ENCODE data around the gene NGDN.
A peak's percentile ranks its signal among the peaks of the same experiment; 100 is the strongest.

NGDN gene

DNA sequence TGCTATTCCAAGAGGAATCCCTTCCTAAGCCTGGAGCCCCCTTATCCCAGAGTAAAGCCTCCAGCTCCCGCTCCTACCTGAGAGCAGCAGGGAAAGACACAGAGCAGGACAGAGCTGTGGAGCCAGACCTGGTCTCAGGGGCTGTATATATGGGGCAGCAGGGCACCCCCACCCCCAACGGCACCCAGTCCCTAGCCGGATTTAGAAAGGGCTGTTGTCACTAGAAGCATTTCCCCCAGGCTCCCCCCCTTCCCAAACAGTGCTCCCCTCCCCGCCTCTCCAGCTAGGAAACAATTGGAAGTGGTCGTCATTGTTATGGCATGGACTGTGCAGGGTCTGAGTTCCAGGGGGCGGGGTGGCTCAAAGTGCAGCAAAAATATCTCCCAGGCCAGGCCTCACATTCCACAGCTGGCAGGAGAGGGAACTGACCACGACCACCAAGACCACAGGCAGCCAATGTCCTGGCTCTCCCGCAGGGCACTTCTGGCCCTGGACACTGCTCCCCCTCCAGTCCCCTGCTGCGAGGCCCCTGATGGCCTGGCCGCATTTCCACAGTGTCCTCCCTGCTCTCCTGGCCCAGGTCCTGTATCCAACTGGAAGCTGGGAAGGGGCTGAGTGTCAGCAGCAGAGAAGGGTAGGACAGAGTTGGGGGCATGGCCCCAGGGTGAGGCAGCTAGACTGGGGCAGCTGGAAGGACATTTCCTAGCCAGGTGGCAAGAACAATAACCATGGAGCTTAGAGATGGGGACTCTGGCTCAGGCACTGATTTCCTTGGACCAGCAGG lies 33.8 kb upstream of the NGDN start, which contains the start of gene MYH7:
MYH7 (minus strand) TSS at position 118 of the 784 bp plus-strand sequence. CDS start 1,928 bp downstream, outside the sequence.
- Mint-ChIP-seq H3K36me3 (ENCODE audit: low read depth) (no peaks in the 10 kb centered on the region), H3K27me3 (peaks cover 3% of the 10 kb centered on the region), H3K4me1 (ENCODE audit: low read depth) (no peaks in the 10 kb centered on the region), H3K4me3 (no peak within 1 kb of the TSS), H3K9me3 (no peaks in the 10 kb centered on the region), H3K27ac (no peak within 1 kb of the TSS)
- no peak for DNase-seq

DNA sequence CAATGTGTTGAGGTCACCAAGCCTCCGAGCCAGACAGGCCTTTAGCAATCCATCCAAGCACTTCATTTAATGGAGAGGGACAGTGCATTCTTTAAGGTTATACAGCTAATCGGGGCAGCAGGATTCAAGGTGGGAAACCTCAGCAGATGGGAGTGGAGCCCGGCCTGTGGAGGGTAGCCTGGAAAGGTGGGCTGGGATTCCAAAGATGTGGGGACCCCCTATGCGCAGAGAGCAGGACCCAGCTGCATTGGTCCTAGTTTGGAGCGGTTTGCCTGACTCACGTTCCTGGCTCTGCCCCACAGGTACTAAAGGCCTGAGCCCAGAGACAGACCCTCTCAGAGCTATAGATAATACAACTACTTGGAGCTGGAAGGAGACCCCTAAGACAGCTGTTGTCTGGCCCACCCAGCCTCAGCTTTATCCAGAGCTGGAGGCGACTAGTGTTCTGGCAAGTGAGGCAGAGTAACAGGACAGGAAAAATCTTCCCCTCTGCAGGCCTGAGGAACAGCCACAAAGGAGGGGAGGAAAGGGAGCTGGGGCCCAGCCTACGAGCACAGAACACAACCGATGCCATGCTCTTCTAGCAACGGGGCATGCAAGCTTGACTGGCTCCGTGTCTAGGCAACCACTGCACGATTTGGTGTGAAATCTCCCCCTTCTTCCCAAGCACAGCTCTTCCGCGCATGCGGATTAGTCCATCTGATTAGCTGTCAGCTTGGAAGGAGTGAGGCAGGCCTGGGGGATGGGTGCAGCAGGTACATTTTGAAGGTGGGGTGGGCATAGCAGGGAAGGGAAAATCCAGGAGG lies 33.0 kb upstream of the NGDN start:
- Mint-ChIP-seq H3K27ac (no peak overlapping the region), H3K4me1 (ENCODE audit: low read depth) (no peaks in the 10 kb centered on the region), H3K36me3 (ENCODE audit: low read depth) (no peaks in the 10 kb centered on the region), H3K4me3 (no peak overlapping the region), H3K9me3 (no peaks in the 10 kb centered on the region), H3K27me3 (peaks cover 3% of the 10 kb centered on the region)
- DNase-seq, result no peak

GRCh38 chr14:23437133-23438100 lies 32.1 kb upstream of the NGDN start:
- Mint-ChIP-seq H3K36me3 (ENCODE audit: low read depth) (no peaks in the 10 kb centered on the region), H3K9me3 (no peaks in the 10 kb centered on the region), H3K27me3 (peaks cover 3% of the 10 kb centered on the region), H3K4me3 (no peak overlapping the region), H3K27ac (no peak overlapping the region), H3K4me1 (ENCODE audit: low read depth) (no peaks in the 10 kb centered on the region)
- no peak for DNase-seq

DNA sequence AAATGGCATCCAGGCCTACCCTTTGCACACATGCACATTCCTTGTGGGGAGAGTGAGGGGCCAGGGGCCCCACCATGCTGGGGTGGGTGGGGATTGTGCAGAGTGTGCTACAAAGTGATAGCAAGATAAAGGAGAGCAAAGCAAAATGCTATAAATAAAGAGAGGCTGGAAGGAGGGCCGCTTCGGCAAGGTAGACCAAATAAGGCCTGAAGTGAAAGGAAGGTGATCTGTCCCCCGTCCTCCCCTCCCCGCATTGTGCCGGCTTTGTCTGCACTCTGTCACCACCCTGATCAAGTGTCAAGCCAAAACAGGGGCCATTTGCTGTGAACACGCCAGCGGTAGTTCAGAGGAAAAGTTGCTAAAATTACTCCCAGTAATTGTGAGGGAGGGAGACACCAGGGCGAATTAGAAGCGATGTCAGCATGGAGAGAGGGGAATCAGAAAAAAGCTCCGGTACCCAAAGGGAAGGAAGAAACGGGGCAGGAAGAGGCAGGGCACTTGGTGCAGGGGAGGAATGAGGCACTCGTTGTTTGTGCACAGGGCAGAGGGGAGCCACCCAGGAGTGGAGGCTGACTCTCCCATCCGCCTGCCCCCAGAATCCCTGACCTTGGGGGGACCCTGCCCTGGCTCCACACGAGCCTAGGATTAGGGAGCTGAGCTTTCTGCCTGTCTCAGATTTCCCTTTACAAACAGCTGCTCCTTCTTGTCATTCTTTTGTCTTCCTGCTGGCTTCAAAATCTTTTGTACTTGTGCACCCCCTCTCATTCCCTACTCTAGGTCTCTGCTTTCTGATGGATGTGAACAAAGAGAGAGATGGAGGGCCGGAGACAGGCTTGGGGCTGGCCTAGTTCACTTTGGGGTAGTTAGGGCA lies 31.2 kb upstream of the NGDN start:
- no peak overlapping the region for H3K4me3 Mint-ChIP-seq
- H3K27ac Mint-ChIP-seq, result no peak overlapping the region
- no peak for DNase-seq
- peaks cover 3% of the 10 kb centered on the region for H3K27me3 Mint-ChIP-seq
- H3K4me1 Mint-ChIP-seq (ENCODE audit: low read depth), result no peaks in the 10 kb centered on the region
- no peaks in the 10 kb centered on the region for H3K9me3 Mint-ChIP-seq
- no peaks in the 10 kb centered on the region for H3K36me3 Mint-ChIP-seq (ENCODE audit: low read depth)

DNA sequence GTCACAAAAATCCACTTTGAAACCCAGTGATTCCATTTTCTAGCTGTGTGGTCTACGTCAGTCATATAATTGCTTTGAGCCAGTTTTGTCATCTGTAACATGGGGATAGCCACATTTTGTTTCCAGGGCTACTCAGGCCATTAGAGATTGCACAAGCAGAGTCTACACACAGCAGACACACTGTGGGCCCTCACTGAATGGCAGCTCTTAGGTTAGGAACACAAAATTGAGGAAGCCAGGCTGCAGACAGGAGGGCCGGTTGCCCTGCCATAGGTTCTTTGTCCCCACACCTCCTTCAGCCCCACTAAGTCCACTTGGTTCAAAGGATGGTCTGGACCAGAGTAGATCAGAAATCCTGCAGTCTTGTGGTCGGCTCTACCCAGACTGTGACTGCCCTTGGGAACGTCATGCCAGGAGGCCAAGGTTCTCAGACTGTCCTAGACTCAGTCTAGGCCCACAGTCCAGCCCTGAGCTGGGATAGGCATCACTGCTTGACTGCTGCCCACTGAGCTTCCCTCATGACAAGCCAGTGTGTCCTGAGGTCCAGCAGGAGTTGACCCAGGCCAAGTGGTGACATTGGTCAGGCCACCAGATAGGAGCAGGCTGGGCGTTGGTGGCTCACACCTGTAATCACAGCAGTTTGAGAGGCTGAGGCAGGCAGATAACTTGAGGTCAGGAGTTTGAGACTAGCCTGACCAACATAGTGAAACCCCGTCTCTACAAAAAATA lies 30.2 kb upstream of the NGDN start:
- Mint-ChIP-seq H3K4me3 (no peak overlapping the region), H3K9me3 (no peaks in the 10 kb centered on the region), H3K27me3 (peaks cover 3% of the 10 kb centered on the region), H3K36me3 (ENCODE audit: low read depth) (no peaks in the 10 kb centered on the region), H3K27ac (no peak overlapping the region), H3K4me1 (ENCODE audit: low read depth) (no peaks in the 10 kb centered on the region)
- no peak for DNase-seq

DNA sequence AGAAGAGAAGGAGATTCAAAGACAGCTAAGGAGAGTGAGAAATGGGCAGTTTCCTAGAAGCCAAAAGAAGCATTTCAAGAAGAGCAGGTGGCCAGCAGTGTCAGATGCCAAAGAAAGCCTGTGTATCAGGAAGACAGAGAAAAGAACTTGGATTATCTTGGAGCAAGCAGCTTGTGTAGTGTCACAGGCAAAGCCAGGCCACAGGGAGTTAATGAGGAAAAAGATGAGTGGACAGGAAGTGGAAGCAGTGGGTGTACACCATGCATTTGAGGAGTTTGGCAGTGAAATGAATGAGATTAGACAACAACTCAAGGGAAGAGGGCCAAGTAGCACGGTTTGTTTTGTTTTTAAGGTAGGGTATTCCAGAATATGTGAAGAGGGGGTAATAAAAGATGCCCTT lies 28.4 kb upstream of the NGDN start:
- DNase-seq, result no peak
- H3K4me1 Mint-ChIP-seq (ENCODE audit: low read depth), result no peaks in the 10 kb centered on the region
- H3K36me3 Mint-ChIP-seq (ENCODE audit: low read depth), result no peaks in the 10 kb centered on the region
- H3K27me3 Mint-ChIP-seq, result peaks cover 3% of the 10 kb centered on the region
- no peaks in the 10 kb centered on the region for H3K9me3 Mint-ChIP-seq
- H3K27ac Mint-ChIP-seq, result no peak overlapping the region
- H3K4me3 Mint-ChIP-seq, result no peak overlapping the region

GRCh38 chr14:23442721-23443356 lies 26.7 kb upstream of the NGDN start:
- Mint-ChIP-seq H3K27me3 (peaks cover 3% of the 10 kb centered on the region), H3K9me3 (no peaks in the 10 kb centered on the region), H3K36me3 (ENCODE audit: low read depth) (no peaks in the 10 kb centered on the region), H3K27ac (no peak overlapping the region), H3K4me1 (ENCODE audit: low read depth) (no peaks in the 10 kb centered on the region), H3K4me3 (no peak overlapping the region)
- DNase-seq, result no peak

DNA sequence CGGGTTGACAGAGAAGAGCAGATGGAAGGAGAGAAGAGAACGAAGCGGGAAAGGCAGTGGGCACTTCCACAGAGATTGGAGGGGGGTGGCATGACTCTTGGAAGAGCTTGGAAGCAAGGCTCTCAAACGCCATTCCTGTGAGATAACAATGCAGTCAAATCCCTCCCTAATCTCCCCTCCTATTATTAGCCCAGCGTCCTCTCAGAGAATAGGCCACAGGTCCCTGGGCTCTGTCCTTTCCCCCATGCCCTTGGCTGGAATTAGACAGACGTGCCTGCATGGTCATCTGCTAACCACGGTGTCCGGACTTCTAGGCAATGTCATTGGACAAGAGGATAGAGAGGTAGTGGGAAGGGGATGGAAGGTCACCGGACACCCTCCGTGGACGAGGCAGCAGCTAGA lies 26.1 kb upstream of the NGDN start:
- peak; percentile 11 for DNase-seq
- Mint-ChIP-seq H3K4me3 (no peak overlapping the region), H3K27ac (no peak overlapping the region)

DNA sequence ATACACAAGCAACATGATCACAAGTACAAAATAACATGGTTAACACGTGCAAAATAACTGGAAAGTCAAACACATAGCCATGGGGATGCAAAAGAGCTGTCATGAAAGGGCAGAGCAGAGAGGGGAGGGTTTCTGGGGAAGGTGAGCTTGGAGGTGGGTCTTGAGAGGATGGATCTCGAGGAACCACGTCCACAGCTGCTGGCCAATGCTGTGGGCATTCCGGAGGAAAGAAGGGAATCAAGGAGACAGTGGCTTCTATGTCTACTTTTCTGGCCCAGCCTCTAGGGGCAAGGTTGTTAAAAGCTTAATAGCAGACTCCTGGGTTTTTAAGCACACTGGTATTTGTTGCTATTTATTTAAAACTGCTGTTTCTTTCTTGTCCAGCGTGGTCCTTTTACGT lies 25.6 kb upstream of the NGDN start:
- Mint-ChIP-seq H3K27ac (no peak overlapping the region), H3K9me3 (no peaks in the 10 kb centered on the region), H3K4me3 (no peak overlapping the region), H3K4me1 (ENCODE audit: low read depth) (no peaks in the 10 kb centered on the region), H3K36me3 (ENCODE audit: low read depth) (no peaks in the 10 kb centered on the region), H3K27me3 (peaks cover 5% of the 10 kb centered on the region)
- DNase-seq, result peak; percentile 8

More for the DNA sequence above, 26.1 kb upstream of the NGDN start:
- H3K36me3 Mint-ChIP-seq (ENCODE audit: low read depth), result no peaks in the 10 kb centered on the region
- no peaks in the 10 kb centered on the region for H3K9me3 Mint-ChIP-seq
- H3K27me3 Mint-ChIP-seq, result peaks cover 3% of the 10 kb centered on the region
- no peaks in the 10 kb centered on the region for H3K4me1 Mint-ChIP-seq (ENCODE audit: low read depth)

GRCh38 chr14:23444314-23444713 lies 25.2 kb upstream of the NGDN start:
- no peak overlapping the region for H3K27ac Mint-ChIP-seq

GRCh38 chr14:23445773-23446172 lies 23.7 kb upstream of the NGDN start:
- H3K27me3 Mint-ChIP-seq, result peaks cover 11% of the 10 kb centered on the region

More at GRCh38 chr14:23444314-23444713, 25.2 kb upstream of the NGDN start:
- no peak overlapping the region for H3K4me3 Mint-ChIP-seq
- H3K27me3 Mint-ChIP-seq, result peaks cover 8% of the 10 kb centered on the region
- H3K36me3 Mint-ChIP-seq (ENCODE audit: low read depth), result no peaks in the 10 kb centered on the region
- no peaks in the 10 kb centered on the region for H3K9me3 Mint-ChIP-seq
- no peaks in the 10 kb centered on the region for H3K4me1 Mint-ChIP-seq (ENCODE audit: low read depth)
- no peak for DNase-seq

DNA sequence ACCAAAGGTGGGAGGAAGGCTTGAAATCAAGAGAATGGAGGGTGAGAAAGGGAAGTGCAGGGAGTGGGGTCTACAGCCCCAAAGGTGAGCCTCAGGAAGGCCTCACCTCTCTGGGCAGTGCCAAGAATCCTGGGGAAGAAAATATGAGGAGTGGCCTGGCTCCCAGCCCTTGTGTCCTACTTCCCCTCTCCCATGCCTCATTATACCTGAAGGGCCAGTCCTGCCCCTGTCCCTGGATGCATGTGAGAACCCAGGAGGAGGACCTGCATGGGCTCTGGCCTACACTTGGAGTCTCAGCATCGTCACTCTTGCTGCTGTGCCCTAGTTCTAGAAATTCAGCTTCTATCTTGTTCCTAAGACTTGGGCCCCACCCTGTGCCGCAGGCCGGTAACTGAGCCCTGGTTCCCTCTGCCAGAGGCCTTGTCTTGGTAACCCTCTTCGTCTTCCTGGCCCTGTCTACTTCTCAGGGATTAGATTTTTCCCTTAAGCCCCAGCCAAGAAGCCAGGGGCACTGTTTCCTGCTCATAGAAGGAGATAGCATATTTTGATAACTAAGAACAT lies 23.1 kb upstream of the NGDN start:
- Mint-ChIP-seq H3K4me3 (no peak overlapping the region), H3K27me3 (peaks cover 17% of the 10 kb centered on the region), H3K4me1 (ENCODE audit: low read depth) (no peaks in the 10 kb centered on the region), H3K9me3 (no peaks in the 10 kb centered on the region), H3K27ac (no peak overlapping the region), H3K36me3 (ENCODE audit: low read depth) (no peaks in the 10 kb centered on the region)
- DNase-seq, result peak; percentile 14

More at GRCh38 chr14:23445773-23446172, 23.7 kb upstream of the NGDN start:
- no peak for DNase-seq
- H3K27ac Mint-ChIP-seq, result no peak overlapping the region
- H3K36me3 Mint-ChIP-seq (ENCODE audit: low read depth), result no peaks in the 10 kb centered on the region
- H3K4me3 Mint-ChIP-seq, result no peak overlapping the region
- H3K9me3 Mint-ChIP-seq, result no peaks in the 10 kb centered on the region
- no peaks in the 10 kb centered on the region for H3K4me1 Mint-ChIP-seq (ENCODE audit: low read depth)
